GM10248 (cell line): ENCODE data around the gene TAOK1.

Experiments used
- CTCF ChIA-PET: fragments of 300-600 bp; sonication (Branson Sonifier 250); formaldehyde crosslinking; extraction: SDS; loops from one replicate; lab custom pipeline; 2021; ENCODE audit warnings: antibody characterized with exemption; lab: Yijun Ruan, JAX
- POLR2A ChIA-PET: fragments of 350-650 bp; sonication (Branson Sonifier 250); formaldehyde crosslinking; extraction: SDS; loops from one replicate; lab custom pipeline; 2020; ENCODE audit warnings: antibody characterized with exemption; lab: Yijun Ruan, JAX
- DNase-seq: peaks from one replicate; pipeline ENCODE4 v3.0.0; 2012; ENCODE audit errors: extremely low spot score
- CTCF ChIP-seq: IDR thresholded peaks from 2 replicates; pipeline ENCODE4 v1.5.1; 2012; ENCODE audit warnings: mild to moderate bottlenecking, low read depth; ENCODE audit errors: extremely low read depth, missing control alignments, control extremely low read depth

The TAOK1 gene

DNA sequence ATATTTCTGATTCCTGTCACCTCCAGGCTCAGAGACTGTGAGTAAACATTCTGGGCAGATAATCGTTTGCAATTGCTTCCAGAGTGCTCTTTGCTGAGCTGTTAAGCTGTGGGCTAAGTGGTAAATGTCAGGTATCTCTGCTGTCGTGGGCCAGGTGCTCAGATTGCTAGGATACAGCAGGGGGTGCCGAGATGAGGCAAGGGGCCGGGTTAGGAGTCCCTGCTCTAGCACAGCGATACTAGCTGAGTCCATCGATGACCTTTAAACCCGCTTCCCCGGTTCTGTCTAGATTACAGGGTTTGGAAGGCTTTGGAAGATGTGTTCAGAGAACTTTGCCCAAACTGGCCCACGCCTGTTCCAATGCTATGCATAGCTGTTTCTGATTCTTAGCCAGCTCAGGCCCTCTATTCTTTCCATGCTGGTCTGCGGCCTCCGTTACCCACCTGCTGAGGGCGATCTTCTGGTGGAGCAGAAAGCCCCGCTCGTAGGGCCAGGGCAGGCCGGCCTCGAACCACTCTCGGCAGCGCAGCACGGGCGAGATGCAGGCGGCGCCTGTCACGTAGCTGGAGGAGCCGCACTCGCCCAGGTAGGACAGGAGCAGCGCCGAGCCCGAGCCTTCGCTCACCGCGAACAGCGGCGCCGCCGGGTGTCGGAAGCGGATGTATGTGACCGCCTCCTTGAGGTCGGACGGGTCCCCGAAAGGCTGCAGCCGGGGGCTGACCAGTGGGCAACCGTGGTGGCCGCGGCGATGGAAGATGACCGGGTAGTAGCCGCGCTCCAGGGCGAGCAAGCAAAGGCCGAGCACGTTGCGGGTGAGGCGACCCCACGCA, 175.7 kb downstream of the TAOK1 start:
- POLR2A ChIA-PET: interaction anchor here (0.8 kb wide), 1 partner anchor 12 kb away, joined by 3 read pairs; no protein-coding TSS in a partner anchor
- CTCF ChIA-PET: interaction anchor here (0.8 to 12.2 kb wide), 14 partner anchors 9 to 420 kb away, joined by 3 to 94 read pairs (median 4); no protein-coding TSS in a partner anchor
- DNase-seq: peak; percentile 62
- peak; percentile 15 for TF ChIP-seq CTCF

DNA sequence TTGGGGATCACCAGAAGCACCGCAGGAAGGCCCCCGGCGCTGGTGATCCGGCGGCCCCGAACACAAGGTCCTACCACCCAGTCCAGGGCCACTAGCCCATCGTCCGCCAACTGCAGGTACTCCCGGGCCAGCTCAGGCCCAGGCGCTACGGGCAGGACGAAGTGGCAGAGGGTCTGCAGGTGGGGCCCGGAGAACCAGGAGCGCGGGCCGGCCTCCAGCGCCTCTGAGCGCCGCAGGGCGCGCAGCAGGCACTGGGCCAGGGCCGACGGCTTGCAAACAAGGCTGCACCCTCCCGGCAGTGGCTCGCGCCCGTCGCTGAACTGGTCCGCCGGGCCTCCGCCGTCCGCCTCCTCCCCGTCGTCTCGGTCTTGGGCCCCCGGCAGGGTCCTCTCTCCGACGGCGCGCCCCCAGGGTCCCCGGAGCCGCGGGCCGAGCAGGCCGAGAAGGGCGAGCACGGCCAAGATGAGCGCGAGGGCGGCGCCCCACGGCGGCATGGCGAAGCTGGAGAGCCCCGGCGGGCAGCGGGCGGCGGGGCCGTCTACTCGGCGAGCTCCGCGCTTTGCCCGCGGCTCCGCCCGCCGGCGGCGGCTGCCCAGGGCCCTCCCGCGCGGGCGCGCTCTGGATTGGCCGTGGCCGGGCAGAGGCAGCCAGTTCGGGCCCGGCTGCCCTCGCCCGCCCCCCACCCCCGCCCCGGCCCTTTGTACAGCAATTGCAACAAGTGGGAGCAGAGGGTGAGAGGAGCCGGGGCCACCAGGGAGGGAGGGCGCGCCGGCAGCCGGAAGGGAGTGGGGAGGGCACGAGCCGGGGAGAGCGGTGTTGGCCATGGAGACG, 176.5 kb downstream of the TAOK1 start, which contains the start of gene ABHD15:
ABHD15 (minus strand) TSS at position 565 of the 831 bp plus-strand sequence; CDS start at position 494, 71 bp downstream.
- ChIA-PET CTCF (interaction anchor here (0.6 to 12.2 kb wide), 16 partner anchors 8 to 421 kb away, joined by 3 to 94 read pairs (median 4); no protein-coding TSS in a partner anchor), POLR2A (interaction anchor here (0.8 to 1.0 kb wide), 2 partner anchors 8 to 13 kb away, joined by 3 read pairs; no protein-coding TSS in a partner anchor)
- DNase-seq: peak; percentile 67
- TF ChIP-seq CTCF: no peak

GRCh38 chr17:29567304-29567553, 177.1 kb downstream of the TAOK1 start:
- DNase-seq: no peak
- ChIA-PET POLR2A (interaction anchor here (1.0 kb wide), 1 partner anchor 8 kb away, joined by 3 read pairs; no protein-coding TSS in a partner anchor), CTCF (interaction anchor here (1.0 to 12.2 kb wide), 9 partner anchors 12 to 422 kb away, joined by 3 to 94 read pairs (median 6); no protein-coding TSS in a partner anchor)
- no peak for TF ChIP-seq CTCF

GRCh38 chr17:29567554-29568330, 177.6 kb downstream of the TAOK1 start:
- TF ChIP-seq CTCF: peak; percentile 45
- CTCF ChIA-PET: interaction anchor here (0.6 to 12.2 kb wide), 11 partner anchors 12 to 602 kb away, joined by 3 to 94 read pairs (median 4); no protein-coding TSS in a partner anchor
- peak; percentile 85 for DNase-seq
- POLR2A ChIA-PET: interaction anchor here (0.6 kb wide), 1 partner anchor 53 kb away, joined by 6 read pairs; no protein-coding TSS in a partner anchor

GRCh38 chr17:29568331-29569244, 178.4 kb downstream of the TAOK1 start, which contains the start of gene TP53I13:
TSS of gene TP53I13 (plus strand) at chr17:29568701. CDS start at chr17:29568759, 58 bp downstream.
- CTCF ChIA-PET: interaction anchor here (0.6 to 12.2 kb wide), 15 partner anchors 11 to 603 kb away, joined by 3 to 94 read pairs (median 6); no protein-coding TSS in a partner anchor

More at GRCh38 chr17:29568331-29569244, 178.4 kb downstream of the TAOK1 start, which contains the start of gene TP53I13:
- DNase-seq: peak; percentile 89
- POLR2A ChIA-PET: interaction anchor here (0.6 kb wide), 1 partner anchor 54 kb away, joined by 6 read pairs; no protein-coding TSS in a partner anchor
- TF ChIP-seq CTCF: no peak
